Mucosa of descending colon (tissue), 3 donors: ENCODE results near the gene ABCB11. TPM values are rescaled to one million over a fixed set of nuclear protein-coding genes. Genes with fewer than 3 reads are reported as not detected.
"Not testable (repeated sequence)": the region's sequence is repeated elsewhere in the genome, so short reads cannot be mapped to it uniquely, and the experiment has no call there.

Experiments used
- ATAC-seq: fragments of 200-7000 bp; cut with Tn5 transposase; one replicate; pipeline ENCODE4 v1.9.1; 2020; ENCODE audit warnings: mild to moderate bottlenecking, moderate library complexity
- DNase-seq, 3 donors: peaks; one replicate each; pipeline ENCODE4 v3.0.0-alpha.2; 2020
- H3K36me3 ChIP-seq: fragments of 200-600 bp; one replicate; pipeline ENCODE4 v1.8.0; 2021; ENCODE audit warnings: low read depth, mild to moderate bottlenecking
- H3K4me1 ChIP-seq: fragments of 200-600 bp; one replicate; pipeline ENCODE4 v1.8.0; 2021; ENCODE audit warnings: low read depth, mild to moderate bottlenecking
- H3K4me3 ChIP-seq: fragments of 200-600 bp; one replicate; pipeline ENCODE4 v1.8.0; 2021; ENCODE audit warnings: mild to moderate bottlenecking
- H3K9me3 ChIP-seq: fragments of 200-600 bp; one replicate; pipeline ENCODE4 v1.8.0; 2021; ENCODE audit warnings: mild to moderate bottlenecking
- intact Hi-C, 2 donors: fragments of 100-400 bp; cut with DNase I in 1 of 2; cut with micrococcal nuclease in 1 of 2; formaldehyde crosslinking; loops; one replicate each; pipeline versions ENCODE4 v1.11.0 to v1.11.1; 2022; cut with DNase I, micrococcal nuclease
- total RNA-seq, 3 donors: library from RNA; stranded (reverse); fragmentation: NEBNext Ultra II Directional in 2 of 3; extraction: Animal tissue kit (Norgen Biotek cat#: 25700) in 2 of 3; gene quantifications; one replicate each; pipeline versions ENCODE4 v1.2.1 to v1.2.4, GENCODE V29; 2021 to 2023
- TF ChIP-seq, protein P1 (sequence below): fragments of 200-600 bp; IDR thresholded peaks from one replicate; pipeline ENCODE4 v1.8.0; 2022; ENCODE audit warnings: antibody characterized with exemption, mild to moderate bottlenecking
- donor health status: DM: no; HTN: no; CAD: no; lungs with moderate emphysema.
- donor health status: DM: no; HTN: no; CAD: no.
- donor health status: DM: no; HTN: yes; CAD: no.

The ABCB11 gene
- total RNA-seq, 3 donors from 2014 or later = 1.2 to 21.7 (median 4.6) TPM

DNA sequence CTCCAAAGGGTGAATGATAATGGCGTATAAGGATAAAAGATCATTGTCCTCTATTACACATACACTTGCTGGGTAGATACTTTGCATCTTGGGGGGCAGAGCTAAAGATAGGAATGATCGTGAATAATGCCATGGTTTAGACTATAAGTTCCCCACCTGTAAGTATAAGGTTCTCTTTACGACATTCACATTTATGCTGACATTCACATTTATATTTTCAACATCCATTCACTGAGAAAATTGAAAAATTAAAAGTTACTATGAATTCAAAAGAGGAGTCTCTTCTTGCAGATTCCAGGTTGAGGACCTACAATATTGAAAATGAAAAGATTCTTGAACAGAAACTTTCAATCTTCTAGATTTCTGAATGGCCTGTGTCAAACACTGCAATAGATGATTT is 138.8 kb downstream of the ABCB11 start:
- DNase-seq (no peak), ATAC-seq (no peak)
- Histone ChIP-seq H3K4me1 (peaks cover 6% of the 10 kb centered on the region), H3K9me3 (no peaks in the 10 kb centered on the region), H3K4me3 (no peak overlapping the region), H3K36me3 (no peaks in the 10 kb centered on the region)
- TF ChIP-seq, protein P1, sequence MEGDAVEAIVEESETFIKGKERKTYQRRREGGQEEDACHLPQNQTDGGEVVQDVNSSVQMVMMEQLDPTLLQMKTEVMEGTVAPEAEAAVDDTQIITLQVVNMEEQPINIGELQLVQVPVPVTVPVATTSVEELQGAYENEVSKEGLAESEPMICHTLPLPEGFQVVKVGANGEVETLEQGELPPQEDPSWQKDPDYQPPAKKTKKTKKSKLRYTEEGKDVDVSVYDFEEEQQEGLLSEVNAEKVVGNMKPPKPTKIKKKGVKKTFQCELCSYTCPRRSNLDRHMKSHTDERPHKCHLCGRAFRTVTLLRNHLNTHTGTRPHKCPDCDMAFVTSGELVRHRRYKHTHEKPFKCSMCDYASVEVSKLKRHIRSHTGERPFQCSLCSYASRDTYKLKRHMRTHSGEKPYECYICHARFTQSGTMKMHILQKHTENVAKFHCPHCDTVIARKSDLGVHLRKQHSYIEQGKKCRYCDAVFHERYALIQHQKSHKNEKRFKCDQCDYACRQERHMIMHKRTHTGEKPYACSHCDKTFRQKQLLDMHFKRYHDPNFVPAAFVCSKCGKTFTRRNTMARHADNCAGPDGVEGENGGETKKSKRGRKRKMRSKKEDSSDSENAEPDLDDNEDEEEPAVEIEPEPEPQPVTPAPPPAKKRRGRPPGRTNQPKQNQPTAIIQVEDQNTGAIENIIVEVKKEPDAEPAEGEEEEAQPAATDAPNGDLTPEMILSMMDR = no peak
- intact Hi-C loops = no loop called here

DNA sequence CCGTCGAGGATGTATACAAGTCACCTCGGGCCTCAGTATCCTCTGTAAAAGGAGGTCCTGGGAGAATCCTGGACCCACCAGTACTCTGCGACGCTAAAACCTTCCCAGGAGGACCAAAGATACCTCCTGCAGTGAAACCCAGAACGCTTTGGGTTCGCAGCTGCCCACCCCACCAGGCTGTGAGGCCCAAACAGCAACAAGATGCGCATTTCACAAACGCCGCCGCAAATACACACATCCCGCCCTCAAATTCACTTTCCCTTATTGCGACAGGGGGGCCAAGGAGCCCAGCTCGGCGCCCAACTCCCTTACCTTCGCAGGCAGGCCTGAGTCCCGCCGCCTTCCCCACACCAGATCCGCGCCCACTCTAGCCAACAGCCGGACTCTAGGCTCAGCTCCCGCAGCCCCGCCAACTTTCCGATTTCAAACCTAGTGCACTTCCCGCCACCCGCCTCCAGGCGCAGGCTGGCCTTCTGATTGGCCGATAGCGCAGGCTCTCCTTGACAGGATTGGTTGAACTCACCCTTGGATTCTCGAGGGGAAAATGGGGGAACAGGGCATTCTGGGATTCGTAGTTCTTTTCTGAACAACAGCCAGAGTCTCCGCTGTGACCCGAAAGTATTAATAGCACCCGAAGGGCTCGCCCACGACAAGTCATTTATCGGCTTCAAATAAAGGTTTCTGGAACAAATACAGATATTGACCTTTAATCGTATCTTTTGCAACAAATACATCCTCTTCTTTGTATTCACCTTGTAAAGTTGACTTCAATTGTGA is 140.9 kb downstream of the ABCB11 start, which contains the start of gene SPC25:
SPC25 (minus strand) TSS at position 425 of the 777 bp plus-strand sequence. CDS start 911 bp downstream, outside the sequence.
- TF ChIP-seq, protein P1 = no peak
- Histone ChIP-seq H3K4me1 (peaks cover 6% of the 10 kb centered on the region), H3K36me3 (no peaks in the 10 kb centered on the region), H3K4me3 (peak within 1 kb of the TSS; percentile 22), H3K9me3 (no peaks in the 10 kb centered on the region)
- intact Hi-C loops = no loop called here
- ATAC-seq = peak; percentile 100
- peak; percentile 90 to 91 (median 91) for DNase-seq

DNA sequence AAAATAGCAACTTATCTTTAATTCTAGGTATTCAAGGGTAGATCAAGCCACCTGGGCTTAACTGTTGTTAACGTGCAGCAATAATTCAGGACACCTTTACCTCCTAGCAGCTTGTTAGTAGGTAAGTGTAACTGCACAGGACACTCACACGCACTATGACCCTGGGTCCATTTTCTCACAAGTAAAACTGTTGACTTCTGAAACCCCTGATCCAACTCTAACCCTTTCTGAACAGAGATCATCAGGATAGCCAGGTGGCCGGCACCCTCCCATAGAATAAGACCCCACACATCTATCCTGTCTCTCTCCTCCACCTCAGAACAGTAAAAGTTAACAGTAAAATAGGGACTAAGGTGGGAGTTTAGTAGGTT is 141.5 kb downstream of the ABCB11 start:
- ATAC-seq (no peak), DNase-seq (no peak)
- intact Hi-C loops = no loop called here
- Histone ChIP-seq H3K36me3 (no peaks in the 10 kb centered on the region), H3K9me3 (no peaks in the 10 kb centered on the region), H3K4me1 (peaks cover 6% of the 10 kb centered on the region), H3K4me3 (no peak overlapping the region)
- TF ChIP-seq, protein P1 = no peak

DNA sequence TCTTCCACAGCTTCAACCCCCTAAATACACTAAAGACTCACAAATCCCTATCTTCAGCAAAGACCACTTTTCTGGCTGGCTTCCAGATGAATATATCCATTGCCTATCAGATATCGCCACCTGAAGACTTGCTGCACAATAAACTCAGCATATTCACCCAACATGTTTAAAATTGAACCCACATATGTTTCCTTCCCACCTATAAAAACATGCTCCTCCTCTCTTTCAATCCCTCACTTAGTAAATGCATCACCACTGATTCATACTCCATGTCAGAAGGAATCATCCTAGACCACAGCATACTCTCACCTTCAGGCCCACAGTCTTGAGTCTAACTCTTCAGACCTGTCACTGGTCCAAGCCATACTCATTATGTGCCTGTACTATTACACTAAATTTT is 146.1 kb downstream of the ABCB11 start:
- no peak overlapping the region for H3K4me3 ChIP-seq
- H3K9me3 ChIP-seq = no peaks in the 10 kb centered on the region
- intact Hi-C loops = no loop called here
- ATAC-seq (no peak), DNase-seq (no peak)
- no peaks in the 10 kb centered on the region for H3K36me3 ChIP-seq
- peaks cover 5% of the 10 kb centered on the region for H3K4me1 ChIP-seq
- TF ChIP-seq, protein P1 = no peak

DNA sequence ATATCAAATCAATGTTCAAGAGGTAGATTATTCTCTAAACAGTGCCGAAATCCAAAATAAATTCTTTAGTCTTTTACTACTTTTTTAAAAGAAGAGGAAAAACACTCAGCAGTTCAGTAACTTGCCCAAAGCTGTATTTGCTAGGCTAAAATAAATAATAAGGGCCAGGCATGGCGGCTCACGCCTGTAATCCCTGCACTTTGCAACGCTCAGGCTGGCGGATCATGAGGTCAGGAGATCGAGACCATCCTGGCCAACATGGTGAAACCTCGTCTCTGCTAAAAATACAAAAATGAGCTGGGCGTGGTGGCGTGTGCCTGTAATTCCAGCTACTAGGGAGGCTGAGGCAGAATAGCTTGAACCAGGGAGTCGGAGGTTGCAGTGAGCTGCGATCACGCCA is 149.0 kb downstream of the ABCB11 start:
- intact Hi-C loops, DNase-seq, H3K9me3 ChIP-seq, ATAC-seq, H3K4me3 ChIP-seq, H3K36me3 ChIP-seq, H3K4me1 ChIP-seq: not testable (repeated sequence)

DNA sequence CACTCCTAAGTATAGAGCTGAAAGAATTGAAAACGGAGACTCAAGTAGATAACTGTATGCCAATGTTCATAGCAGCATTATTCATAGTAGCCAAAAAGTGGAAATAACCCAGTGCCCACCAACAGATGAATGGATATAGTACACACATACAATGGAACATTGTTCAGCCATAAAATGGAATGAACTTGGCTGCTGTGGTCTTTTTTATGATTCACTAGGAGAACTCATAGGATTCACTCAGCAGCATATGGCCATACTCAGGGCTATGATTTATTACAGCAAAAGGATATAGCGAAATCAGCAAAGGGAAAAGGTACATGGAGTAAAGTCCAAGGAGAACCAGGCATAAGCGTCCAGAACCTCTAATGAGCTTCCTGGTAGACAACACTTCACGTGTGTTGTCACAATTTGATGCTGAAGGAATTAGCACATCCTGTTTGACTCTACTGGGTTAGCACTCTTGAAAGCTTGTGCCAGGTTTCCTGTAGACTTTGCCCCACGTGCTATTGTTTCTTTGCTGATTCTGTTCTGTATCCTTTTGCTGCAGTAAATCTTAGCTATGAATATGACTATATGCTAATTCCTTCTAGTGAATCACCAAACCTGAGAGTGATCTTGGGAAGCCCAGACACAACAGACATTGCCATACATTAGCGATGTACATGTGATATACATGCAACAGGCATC is 156.6 kb downstream of the ABCB11 start:
- H3K4me1 ChIP-seq = no peaks in the 10 kb centered on the region
- H3K9me3 ChIP-seq = no peaks in the 10 kb centered on the region
- intact Hi-C loops = no loop called here
- H3K36me3 ChIP-seq = no peaks in the 10 kb centered on the region
- H3K4me3 ChIP-seq = no peak overlapping the region
- TF ChIP-seq, protein P1 = no peak
- ATAC-seq (peak; percentile 98), DNase-seq (peak in 1 of 3 donors; percentile 50)

DNA sequence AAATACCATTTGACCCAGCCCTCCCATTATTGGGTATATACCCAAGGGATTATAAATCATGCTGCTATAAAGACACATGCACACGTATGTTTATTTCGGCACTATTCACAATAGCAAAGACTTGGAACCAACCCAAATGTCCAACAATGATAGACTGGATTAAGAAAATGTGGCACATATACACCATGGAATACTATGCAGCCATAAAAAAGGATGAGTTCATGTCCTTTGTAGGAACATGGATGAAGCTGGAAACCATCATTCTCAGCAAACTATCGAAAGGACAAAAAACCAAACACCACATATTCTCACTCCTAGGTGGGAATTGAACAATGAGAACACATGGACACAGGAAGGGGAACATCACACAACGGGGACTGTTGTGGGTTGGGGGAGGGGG is 160.3 kb downstream of the ABCB11 start:
- H3K4me3 ChIP-seq, H3K4me1 ChIP-seq, ATAC-seq, DNase-seq, intact Hi-C loops, H3K36me3 ChIP-seq, H3K9me3 ChIP-seq: not testable (repeated sequence)
